ENCODE measurements around the gene XPR1.
"Not testable (repeated sequence)": the region's sequence is repeated elsewhere in the genome, so short reads cannot be mapped to it uniquely, and the experiment has no call there.

XPR1 gene

GRCh38 chr1:180781718-180782117, 149.9 kb downstream of the XPR1 start:
- no peak for DNase-seq (ENCODE audit: low spot score)

DNA sequence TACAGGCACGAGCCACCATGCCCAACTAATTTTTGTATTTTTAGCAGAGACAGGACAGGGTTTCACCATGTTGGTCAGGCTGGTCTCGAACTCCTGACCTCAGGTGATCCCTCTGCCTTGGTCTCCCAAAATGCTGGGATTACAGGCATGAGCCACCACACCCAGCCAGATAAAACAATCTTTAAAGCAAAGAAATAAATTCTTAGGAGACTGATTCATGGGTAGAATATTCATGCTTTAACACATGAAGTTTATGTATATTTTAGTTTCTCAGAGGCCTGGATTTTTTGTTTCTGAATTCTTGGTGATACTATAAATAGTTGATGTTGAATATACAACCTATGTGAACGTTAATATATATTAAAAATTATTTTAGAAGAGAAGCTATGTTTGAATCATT, 153.5 kb downstream of the XPR1 start:
- DNase-seq (ENCODE audit: low spot score) = no peak

DNA sequence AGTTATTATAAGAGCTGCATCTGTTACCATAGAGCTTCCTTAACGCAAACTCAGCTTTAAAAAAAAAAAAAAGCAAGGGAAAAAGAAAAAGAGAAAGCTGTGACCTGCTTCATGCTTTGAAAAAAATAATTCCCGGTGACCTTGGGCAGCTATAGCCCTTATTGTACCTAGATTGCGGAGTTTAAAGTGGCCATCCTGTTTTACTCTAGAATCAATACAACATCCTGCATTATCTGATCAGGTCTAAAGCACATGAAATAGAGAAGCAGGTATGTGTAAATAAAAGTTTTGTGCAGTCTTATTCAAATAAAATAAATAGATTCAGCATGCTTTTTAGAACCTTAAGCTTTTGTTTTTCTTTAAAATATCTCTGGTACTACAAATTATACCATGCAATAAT, 154.1 kb downstream of the XPR1 start:
- no peak for DNase-seq (ENCODE audit: low spot score)

DNA sequence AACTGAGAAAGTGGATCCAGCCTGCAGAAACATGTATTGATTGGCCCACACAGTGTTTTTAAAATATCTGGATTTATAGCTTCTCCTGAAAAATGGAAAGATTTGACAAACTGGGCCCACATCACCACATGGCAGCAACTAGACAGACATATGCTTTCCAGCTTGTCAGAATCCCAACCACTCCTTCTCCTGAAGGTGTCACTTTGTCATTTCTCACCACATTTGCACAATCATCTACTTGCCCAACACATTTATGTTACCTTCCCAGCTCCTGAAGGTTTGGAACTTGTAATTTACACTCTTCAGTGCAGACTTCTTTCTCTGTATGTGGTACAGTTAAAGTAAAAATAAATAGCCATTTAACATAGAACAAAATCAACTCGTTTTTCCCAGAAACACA, 154.8 kb downstream of the XPR1 start:
- no peak for DNase-seq (ENCODE audit: low spot score)

DNA sequence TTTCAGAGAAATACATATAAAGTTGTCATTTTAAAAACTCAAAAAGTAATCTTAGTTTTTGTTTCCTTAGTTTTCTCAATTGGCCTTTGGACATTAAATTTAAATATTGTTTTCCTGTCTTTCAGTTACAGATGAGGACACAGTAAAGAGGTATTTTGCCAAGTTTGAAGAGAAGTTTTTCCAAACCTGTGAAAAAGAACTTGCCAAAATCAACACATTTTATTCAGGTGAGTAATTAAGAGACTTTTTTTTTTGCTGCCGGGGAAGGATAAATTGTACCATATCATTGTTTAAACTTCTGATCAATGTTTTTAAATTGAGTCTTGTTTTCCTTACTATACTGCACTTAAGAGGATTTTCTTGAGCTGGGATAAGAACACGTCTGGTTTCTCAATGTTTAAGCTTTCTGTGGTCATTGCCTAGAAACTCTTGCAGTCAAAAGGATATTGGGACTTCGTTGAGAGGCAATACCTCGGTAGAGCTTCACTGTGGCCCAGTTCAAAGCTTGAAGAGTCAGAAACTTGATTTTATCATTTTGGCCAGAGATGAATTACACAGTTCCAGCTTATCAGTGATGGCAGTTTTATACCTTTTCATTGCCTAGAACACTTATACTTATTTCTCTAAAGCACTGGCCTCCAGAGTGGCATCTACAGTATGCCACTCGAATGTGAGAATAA, 155.9 kb downstream of the XPR1 start:
- DNase-seq (ENCODE audit: low spot score) = no peak

GRCh38 chr1:180789460-180789859, 157.6 kb downstream of the XPR1 start:
- no peak for DNase-seq (ENCODE audit: low spot score)

GRCh38 chr1:180791152-180791551, 159.3 kb downstream of the XPR1 start:
- not testable (repeated sequence) for DNase-seq (ENCODE audit: low spot score)

DNA sequence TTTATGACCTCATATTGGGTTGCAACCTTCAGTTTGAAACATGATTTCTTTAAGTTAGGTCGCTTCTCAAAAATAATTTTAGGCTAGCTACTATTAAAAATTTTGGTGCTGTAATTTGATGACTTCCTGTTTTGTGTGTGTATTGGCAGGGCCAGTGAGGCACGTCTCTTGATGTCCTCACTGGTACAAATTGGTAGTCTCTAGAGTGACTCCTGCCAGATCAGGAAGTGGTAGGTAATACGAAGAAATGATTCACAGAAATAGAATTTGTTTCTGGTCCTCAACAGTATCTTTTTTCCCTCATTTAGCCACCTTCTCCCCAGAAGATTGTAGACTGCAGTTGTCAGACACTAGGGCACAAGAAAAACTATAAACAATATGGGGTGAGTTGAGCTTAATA, 160.0 kb downstream of the XPR1 start:
- DNase-seq (ENCODE audit: low spot score) = no peak

GRCh38 chr1:180793451-180793850, 161.6 kb downstream of the XPR1 start:
- DNase-seq (ENCODE audit: low spot score) = no peak

DNA sequence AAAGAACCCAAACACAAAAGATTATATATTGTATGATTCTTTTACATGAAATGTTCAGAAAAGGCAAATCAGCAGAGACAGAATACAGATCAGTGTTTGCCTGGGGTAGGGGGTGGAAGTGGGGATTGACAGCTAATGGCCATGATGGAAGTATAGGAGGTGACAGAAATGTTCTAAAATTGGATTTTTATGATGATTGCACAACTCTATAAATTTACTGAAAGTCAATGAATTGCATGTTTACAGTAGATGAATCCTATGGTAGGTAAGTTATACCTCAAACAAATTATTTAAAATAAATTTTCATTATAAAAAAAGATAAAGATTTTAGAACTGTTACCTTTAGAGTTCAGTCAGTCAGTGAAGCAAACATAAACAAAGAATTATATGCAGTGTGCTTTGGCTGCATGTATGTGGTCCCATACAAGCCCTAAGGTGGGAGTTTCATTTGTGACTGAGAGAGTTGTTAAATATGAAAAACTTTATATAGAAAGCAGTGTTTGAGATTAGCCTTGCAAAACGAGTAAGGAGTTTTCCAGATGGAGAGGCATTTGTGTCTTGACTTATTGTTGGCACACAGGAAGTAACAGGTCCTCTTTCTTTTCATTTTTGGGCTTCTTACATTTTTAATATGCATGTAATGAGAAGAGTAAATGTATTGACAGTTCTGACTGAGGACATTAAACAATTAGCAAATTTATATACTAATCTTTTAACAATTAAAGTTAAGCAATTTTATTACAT, 165.2 kb downstream of the XPR1 start:
- no peak for DNase-seq (ENCODE audit: low spot score)

DNA sequence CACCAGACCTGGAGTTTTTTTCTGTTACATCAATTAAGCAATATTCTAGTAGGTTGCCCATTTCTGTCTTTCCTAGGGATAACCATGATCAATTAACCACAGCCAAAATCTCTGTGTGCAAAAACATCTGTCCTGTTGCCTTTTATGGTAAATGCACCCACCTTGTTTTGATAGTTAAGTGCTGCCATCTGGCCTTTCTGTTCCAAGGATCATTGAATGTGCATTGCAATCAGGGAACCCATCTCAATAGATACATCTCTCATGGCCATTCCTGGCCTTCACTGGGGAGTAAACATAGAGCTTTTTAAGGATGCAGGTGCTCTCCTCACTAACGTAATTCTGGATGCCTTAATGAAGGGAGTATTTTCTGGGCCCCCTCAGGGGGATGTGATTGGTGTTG, 169.1 kb downstream of the XPR1 start:
- DNase-seq (ENCODE audit: low spot score) = peak; percentile 71

- no peak for DNase-seq (ENCODE audit: low spot score)
These were observed 171.0 kb downstream of the XPR1 start for GRCh38 chr1:180802813-180803212.

DNA sequence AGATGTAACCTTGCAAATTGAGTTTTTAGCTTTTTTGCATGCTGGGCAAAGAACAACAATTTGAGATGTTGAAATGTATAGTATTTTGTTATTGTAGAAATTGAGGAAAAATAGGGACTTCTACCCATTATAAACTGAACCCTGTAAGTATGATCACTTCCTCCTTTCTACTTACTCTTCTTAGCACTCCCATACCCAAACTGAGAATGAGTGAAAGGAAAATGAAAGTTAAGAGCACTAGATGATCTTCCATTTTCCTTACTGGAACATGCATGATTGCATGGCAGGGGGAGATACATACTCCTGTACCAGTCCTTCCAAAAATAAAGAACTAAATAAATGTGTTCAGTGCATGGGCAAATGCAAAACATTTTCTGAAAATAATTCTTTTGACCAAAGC, 173.5 kb downstream of the XPR1 start:
- no peak for DNase-seq (ENCODE audit: low spot score)

DNA sequence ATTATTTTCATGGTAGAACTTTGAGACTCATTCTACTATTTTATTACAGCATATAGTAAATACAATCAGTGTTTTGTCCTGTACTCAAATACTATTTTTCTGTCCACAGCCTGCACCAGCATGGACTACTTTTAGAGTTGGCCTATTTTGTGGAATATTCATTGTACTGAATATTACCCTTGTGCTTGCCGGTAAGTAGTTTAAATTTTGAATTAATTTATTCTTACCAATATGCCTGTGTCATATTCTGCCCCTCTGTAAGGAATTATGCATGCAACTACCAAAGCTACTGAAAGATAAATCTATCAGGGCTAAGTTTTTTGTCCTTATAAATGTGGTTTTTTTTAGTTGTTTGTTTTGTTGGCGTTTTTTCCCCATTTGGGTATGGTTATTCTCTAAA, 179.5 kb downstream of the XPR1 start:
- DNase-seq (ENCODE audit: low spot score) = no peak

- DNase-seq (ENCODE audit: low spot score) = no peak
These were observed 180.1 kb downstream of the XPR1 start for GRCh38 chr1:180811886-180812285.

- no peak for DNase-seq (ENCODE audit: low spot score)
These were observed 182.4 kb downstream of the XPR1 start for GRCh38 chr1:180814258-180814657.

GRCh38 chr1:180815188-180815587, 183.4 kb downstream of the XPR1 start:
- no peak for DNase-seq (ENCODE audit: low spot score)

DNA sequence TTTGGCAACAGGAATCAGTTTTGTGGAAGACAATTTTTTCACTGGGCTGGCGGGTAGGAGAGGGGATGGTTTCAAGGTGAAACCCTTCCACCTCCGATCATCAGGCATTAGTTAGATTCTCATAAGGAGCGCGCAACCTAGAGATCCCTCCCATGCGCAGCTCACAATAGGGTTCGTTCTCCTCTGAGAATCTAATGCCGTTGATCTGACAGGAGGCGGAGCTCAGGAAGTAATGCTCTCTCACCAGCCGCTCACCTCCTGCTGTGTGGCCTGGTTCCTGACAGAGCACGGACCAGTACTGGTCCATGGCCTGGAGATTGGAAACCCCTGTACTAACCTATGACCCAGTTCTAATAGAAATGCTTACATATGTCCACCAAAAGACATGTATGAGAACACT, 184.3 kb downstream of the XPR1 start:
- no peak for DNase-seq (ENCODE audit: low spot score)

DNA sequence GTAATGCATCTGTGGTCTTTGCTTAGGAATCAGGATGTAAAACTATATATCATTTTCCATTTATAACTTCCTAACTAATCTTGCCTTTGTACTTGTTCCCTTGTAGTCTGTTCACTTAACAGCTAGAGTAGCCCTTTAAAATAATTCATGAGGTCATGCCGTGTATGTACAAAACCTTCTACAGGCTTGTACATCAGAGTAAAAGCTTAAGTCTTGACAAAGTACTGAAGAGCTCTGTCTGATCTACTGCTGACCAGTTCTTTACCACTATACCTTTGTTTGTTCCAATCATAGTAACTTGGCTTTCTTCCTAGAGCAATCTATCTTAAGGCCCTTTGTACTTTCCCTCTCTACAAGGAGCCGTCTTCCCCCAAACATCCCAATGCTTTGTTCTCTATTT, 190.1 kb downstream of the XPR1 start:
- DNase-seq (ENCODE audit: low spot score) = no peak

GRCh38 chr1:180831507-180831906, 199.7 kb downstream of the XPR1 start:
- not testable (repeated sequence) for DNase-seq (ENCODE audit: low spot score)

GRCh38 chr1:180833180-180833579, 201.4 kb downstream of the XPR1 start:
- DNase-seq (ENCODE audit: low spot score) = not testable (repeated sequence)

- no peak for DNase-seq (ENCODE audit: low spot score)
These were observed 204.6 kb downstream of the XPR1 start for GRCh38 chr1:180836449-180836848.

DNA sequence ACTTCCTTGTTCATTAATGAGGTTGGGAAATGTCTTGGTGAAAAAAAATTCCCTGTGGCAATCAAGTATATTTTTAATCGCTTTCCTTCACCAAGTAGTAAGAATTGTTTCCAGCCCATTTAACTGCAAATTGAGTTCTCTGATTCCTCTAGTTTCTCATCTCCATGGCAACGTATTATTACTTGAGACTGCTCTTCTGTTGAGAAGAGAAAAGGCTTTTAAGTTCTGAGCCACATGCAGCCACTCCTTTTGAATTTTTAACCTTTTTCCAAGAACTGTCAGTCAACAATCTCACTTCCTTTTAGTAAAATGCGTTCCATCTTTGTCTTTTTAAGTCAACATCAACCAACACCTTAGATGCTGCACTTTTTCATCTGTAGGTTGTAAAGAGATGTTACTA, 205.2 kb downstream of the XPR1 start:
- no peak for DNase-seq (ENCODE audit: low spot score)
